Left renal cortex interstitium (tissue), 4 donors: ENCODE data around the gene BOC. TPM values are rescaled to one million over a fixed set of nuclear protein-coding genes. Genes with fewer than 3 reads are reported as not detected.
"Not testable (repeated sequence)": the region's sequence is repeated elsewhere in the genome, so short reads cannot be mapped to it uniquely, and the experiment has no call there.

Source experiments
- DNase-seq, 4 donors: peaks; one replicate each; pipeline ENCODE4 v3.0.0-alpha.2; 2013; ENCODE audit warnings: low read depth in 4 of 4, low spot score in 2 of 4, missing footprints in 1 of 4
- polyA plus RNA-seq, 4 donors: library from polyadenylated mRNA; unstranded; fragments of 120-200 nt; gene quantifications; one replicate each; pipeline ENCODE4 v1.2.1, GENCODE V29; 2013; ENCODE audit not compliant: insufficient read length in 4 of 4

Gene BOC
- 10 to 100 TPM; 22.9 to 38.1 (median 30.0) TPM for polyA plus RNA-seq

GRCh38 chr3:113211330-113212149 is at the start of gene BOC:
BOC (plus strand) TSS chr3:113211557; CDS start chr3:113249803, 38,246 bp downstream.
- peak; percentile 68 to 83 (median 79) for DNase-seq

GRCh38 chr3:113161661-113162060 is 49.7 kb upstream of the BOC start:
- no peak for DNase-seq

GRCh38 chr3:113163152-113163551 is 48.2 kb upstream of the BOC start:
- DNase-seq = no peak

- no peak for DNase-seq
These were observed 45.5 kb upstream of the BOC start for GRCh38 chr3:113165841-113166240.

GRCh38 chr3:113166357-113166718 is 45.0 kb upstream of the BOC start:
- no peak for DNase-seq

GRCh38 chr3:113166719-113167492 is 44.5 kb upstream of the BOC start:
- DNase-seq = peak in 3 of 4 donors; percentile 65 to 80 (median 72)

GRCh38 chr3:113167825-113168801 is 43.2 kb upstream of the BOC start:
- no peak for DNase-seq

GRCh38 chr3:113169891-113170452 is 41.4 kb upstream of the BOC start:
- no peak for DNase-seq

GRCh38 chr3:113170771-113171170 is 40.6 kb upstream of the BOC start:
- DNase-seq = no peak

GRCh38 chr3:113171675-113172300 is 39.6 kb upstream of the BOC start:
- not testable (repeated sequence) for DNase-seq

- DNase-seq = no peak
These were observed 38.3 kb upstream of the BOC start for GRCh38 chr3:113173102-113173501.

- no peak for DNase-seq
These were observed 37.1 kb upstream of the BOC start for GRCh38 chr3:113174304-113174703.

- no peak for DNase-seq
These were observed 36.4 kb upstream of the BOC start for GRCh38 chr3:113174801-113175485.

GRCh38 chr3:113177526-113177925 is 33.8 kb upstream of the BOC start:
- no peak for DNase-seq

GRCh38 chr3:113179235-113179824 is 32.0 kb upstream of the BOC start:
- DNase-seq = no peak

- no peak for DNase-seq
These were observed 27.4 kb upstream of the BOC start for GRCh38 chr3:113183748-113184661.

GRCh38 chr3:113185194-113185835 is 26.0 kb upstream of the BOC start:
- no peak for DNase-seq
